B cell (primary cell): ENCODE results near the gene SRRM1. TPM values are rescaled to one million over a fixed set of nuclear protein-coding genes. Genes with fewer than 3 reads are reported as not detected.

Source experiments
- ATAC-seq: fragments of 200-7000 bp; cut with Tn5 transposase; one replicate; pipeline ENCODE4 v1.10.0; 2021; ENCODE audit warnings: low read depth, mild to moderate bottlenecking, moderate number of reproducible peaks, moderate library complexity
- CTCF ChIA-PET: fragments of 350-600 bp; sonication (Branson Sonifier 250); formaldehyde crosslinking; loops from one replicate; lab custom pipeline; 2021; ENCODE audit warnings: antibody characterized with exemption, inconsistent platforms; lab: Charles Lee
- POLR2A ChIA-PET: fragments of 350-600 bp; sonication (Branson Sonifier 250); formaldehyde crosslinking; loops from one replicate; lab custom pipeline; 2021; ENCODE audit warnings: antibody characterized with exemption; lab: Charles Lee
- DNase-seq: peaks from one replicate; pipeline ENCODE4 v3.0.0; 2013
- H2AFZ ChIP-seq: 2 replicates; pipeline ENCODE4 v1.6.1; 2012; ENCODE audit warnings: mild to moderate bottlenecking, low read depth, low read length; ENCODE audit not compliant: insufficient read depth, poor library complexity, severe bottlenecking
- H3K27ac ChIP-seq, 2 donors: 1 replicate in 1 of 2; 2 replicates in 1 of 2; pipeline ENCODE4 v1.5.1; 2012 to 2013; ENCODE audit warnings: low read length in 2 of 2, mild to moderate bottlenecking in 2 of 2, moderate library complexity in 1 of 2
- H3K27me3 ChIP-seq, 4 experiments: fragments of 200-600 bp in 1 of 4; sonication (generic) in 1 of 4; replicated peaks in 1 of 4; 1 replicate in 2 of 4; 2 replicates in 2 of 4; pipeline versions ENCODE4 v1.6.1 to v1.7.0; 2013 to 2016; ENCODE audit warnings: low read length in 3 of 4, mild to moderate bottlenecking in 2 of 4, mixed read lengths in 1 of 4, moderate library complexity in 1 of 4; ENCODE audit not compliant: insufficient read depth in 4 of 4, control insufficient read depth in 3 of 4; ENCODE audit errors: control extremely low read depth in 1 of 4
- H3K36me3 ChIP-seq, 2 experiments: replicated peaks in 1 of 2; 1 replicate in 1 of 2; 2 replicates in 1 of 2; pipeline versions ENCODE4 v1.6.1 to v1.7.1; 2013; ENCODE audit warnings: low read length in 1 of 2; ENCODE audit not compliant: insufficient read depth in 2 of 2, control insufficient read depth in 1 of 2; ENCODE audit errors: control extremely low read depth in 1 of 2, extremely low read depth in 1 of 2
- H3K4me1 ChIP-seq, 2 donors: fragments of 200-600 bp in 1 of 2; sonication (generic) in 1 of 2; 1 replicate in 1 of 2; 2 replicates in 1 of 2; pipeline versions ENCODE4 v1.5.1 to v1.6.1; 2013 to 2017; ENCODE audit warnings: low read length in 2 of 2; ENCODE audit not compliant: control insufficient read depth in 2 of 2, insufficient read depth in 2 of 2
- H3K4me2 ChIP-seq: replicated peaks from 2 replicates; pipeline ENCODE3; 2012; ENCODE audit warnings: mild to moderate bottlenecking, low read depth, low read length; ENCODE audit not compliant: poor library complexity, severe bottlenecking
- H3K4me3 ChIP-seq, 5 experiments: fragments of 200-600 bp in 1 of 5; sonication (generic) in 1 of 5; 1 replicate in 3 of 5; 2 replicates in 2 of 5; pipeline versions ENCODE4 v1.5.1 to v1.7.0; 2011 to 2016; ENCODE audit warnings: low read length in 4 of 5, mild to moderate bottlenecking in 4 of 5, low read depth in 2 of 5, control low read depth in 1 of 5, moderate library complexity in 1 of 5; ENCODE audit not compliant: insufficient read depth in 1 of 5; ENCODE audit errors: control extremely low read depth in 1 of 5, extremely low read depth in 1 of 5
- H3K79me2 ChIP-seq: fragments of 200-600 bp; sonication (generic); one replicate; pipeline ENCODE4 v1.6.0; 2016; ENCODE audit warnings: low read length; ENCODE audit not compliant: control insufficient read depth, insufficient read depth
- H3K9ac ChIP-seq: fragments of 200-600 bp; sonication (generic); 2 replicates; pipeline ENCODE4 v1.6.1; 2017; ENCODE audit warnings: mild to moderate bottlenecking, low read length, moderate library complexity
- H3K9me3 ChIP-seq, 3 donors: one replicate each; pipeline versions ENCODE4 v1.6.1 to v1.7.1; 2013; ENCODE audit warnings: low read length in 2 of 3; ENCODE audit not compliant: control insufficient read depth in 2 of 3, insufficient read depth in 1 of 3; ENCODE audit errors: control extremely low read depth in 1 of 3
- H4K20me1 ChIP-seq: 2 replicates; pipeline ENCODE4 v1.6.0; 2012; ENCODE audit warnings: mild to moderate bottlenecking, low read length; ENCODE audit not compliant: insufficient read depth, control insufficient read depth, poor library complexity, severe bottlenecking
- H3K27ac Mint-ChIP-seq: one replicate; pipeline ENCODE4 v1.8.0; 2021; ENCODE audit warnings: mixed read lengths
- H3K27me3 Mint-ChIP-seq: one replicate; pipeline ENCODE4 v1.8.0; 2021; ENCODE audit warnings: mixed read lengths
- H3K4me1 Mint-ChIP-seq: one replicate; pipeline ENCODE4 v1.8.0; 2021; ENCODE audit warnings: mixed read lengths
- H3K4me3 Mint-ChIP-seq: one replicate; pipeline ENCODE4 v1.8.0; 2021; ENCODE audit warnings: mixed read lengths
- H3K9me3 Mint-ChIP-seq: one replicate; pipeline ENCODE4 v1.8.0; 2022; ENCODE audit warnings: mixed read lengths; ENCODE audit not compliant: insufficient read depth
- CTCF ChIP-seq: fragments of 200-600 bp; IDR thresholded peaks from one replicate; pipeline ENCODE4 v1.8.0; 2022; ENCODE audit warnings: antibody characterized with exemption, mild to moderate bottlenecking
- EZH2 ChIP-seq: IDR thresholded peaks from 2 replicates; pipeline ENCODE4 v1.6.1; 2012; ENCODE audit warnings: borderline replicate concordance, low read depth, mild to moderate bottlenecking, moderate library complexity, low read length; ENCODE audit not compliant: insufficient read depth, poor library complexity, severe bottlenecking
- WGBS: methylation state at CpG from one replicate; pipeline ENCODE4 v1.1.5; 2013; ENCODE audit warnings: missing lambda C conversion rate; ENCODE audit not compliant: insufficient coverage; 5-methylcytosine and 5-hydroxymethylcytosine counted together
- intact Hi-C: fragments of 100-400 bp; cut with micrococcal nuclease; formaldehyde crosslinking; loops from one replicate; pipeline ENCODE4 v1.10.0; 2022
- polyA plus RNA-seq: library from polyadenylated mRNA; depleted of rRNA; stranded (reverse); fragments of >200 nt; gene quantifications from 2 replicates; pipeline ENCODE4 v1.2.3, GENCODE V29; 2012
- total RNA-seq, 2 donors: library from RNA; stranded (reverse); fragments of 120-200 nt in 1 of 2; gene quantifications; 1 replicate in 1 of 2; 2 replicates in 1 of 2; pipeline versions ENCODE4 v1.2.3 to v1.2.4, GENCODE V29; 2013 to 2022

Gene SRRM1
- total and polyA plus RNA-seq, 2 donors (not counting 1 experiment from before 2014, with no cell fraction given): 88.5 to 238 TPM

DNA sequence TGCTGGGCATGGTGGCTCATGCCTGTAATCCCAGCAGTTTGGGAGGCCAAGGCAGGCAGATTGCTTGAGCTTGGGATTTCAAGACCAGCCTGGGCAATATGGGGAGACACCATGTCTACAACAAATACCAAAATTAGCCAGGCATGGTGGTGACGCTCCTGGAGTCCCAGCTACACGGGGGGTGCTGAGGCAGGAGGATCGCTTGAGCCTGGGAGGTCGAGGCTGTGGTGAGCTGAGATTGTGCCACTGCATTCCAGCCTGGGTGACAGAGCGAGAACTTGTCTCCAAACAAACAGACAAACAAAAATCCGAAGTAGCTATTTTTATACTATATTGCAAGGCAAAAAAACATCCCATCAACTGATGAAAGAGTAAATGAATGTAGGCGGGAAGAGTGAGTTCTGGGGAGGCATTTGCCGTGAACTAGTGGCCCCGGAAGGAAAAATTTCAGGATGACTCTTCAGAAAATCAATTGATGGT lies 46.7 kb upstream of the SRRM1 start:
- H3K4me3 Mint-ChIP-seq: no peak overlapping the region
- WGBS: 90% methylated on average over 4 of the region's 9 CpGs
- Histone ChIP-seq H3K9me3 (peaks cover 0 to 1% (median 0%) of the 10 kb centered on the region in 3 donors), H3K27me3 (peaks cover 0 to 4% (median 0%) of the 10 kb centered on the region in 4 experiments), H3K4me2 (no peak overlapping the region), H2AFZ (no peak overlapping the region), H3K36me3 (no peaks in the 10 kb centered on the region), H3K4me3 (no peak overlapping the region), H3K4me1 (no peaks in the 10 kb centered on the region), H3K79me2 (no peaks in the 10 kb centered on the region), H3K27ac (no peak overlapping the region), H4K20me1 (no peaks in the 10 kb centered on the region), H3K9ac (no peak overlapping the region)
- POLR2A ChIA-PET: interaction anchor here (0.6 kb wide), 1 partner anchor 92 kb away, joined by 7 read pairs; no protein-coding TSS in a partner anchor
- CTCF ChIA-PET: interaction anchor here (1.3 kb wide), 1 partner anchor 9 kb away, joined by 8 read pairs; no protein-coding TSS in a partner anchor
- H3K4me1 Mint-ChIP-seq: no peaks in the 10 kb centered on the region
- DNase-seq (no peak), ATAC-seq (no peak)
- TF ChIP-seq CTCF (no peak), EZH2 (no peak)
- no peaks in the 10 kb centered on the region for H3K9me3 Mint-ChIP-seq
- H3K27ac Mint-ChIP-seq: no peak overlapping the region
- intact Hi-C loops: no loop called here
- H3K27me3 Mint-ChIP-seq: peaks cover 17% of the 10 kb centered on the region

DNA sequence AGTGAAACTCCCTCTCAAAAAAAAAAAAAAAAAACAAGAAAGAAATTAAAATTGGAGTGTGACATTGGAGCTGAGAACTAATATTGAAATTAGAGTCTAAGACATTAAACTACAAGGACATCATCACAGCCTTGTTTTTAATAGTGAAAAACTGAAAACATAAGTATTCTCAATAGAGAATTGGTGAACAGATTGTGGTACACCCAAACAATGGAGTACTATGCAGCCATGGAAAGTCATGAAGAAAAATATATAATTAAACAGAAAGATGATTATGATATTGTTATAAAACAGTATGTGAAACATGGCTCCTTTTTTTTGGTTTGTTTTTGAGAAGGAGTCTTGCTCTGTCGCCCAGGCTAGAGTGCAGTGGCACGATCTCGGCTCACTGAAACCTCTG lies 43.8 kb upstream of the SRRM1 start:
- Histone ChIP-seq H3K79me2 (no peaks in the 10 kb centered on the region), H3K9ac (no peak overlapping the region), H3K4me1 (no peaks in the 10 kb centered on the region), H3K27me3 (peaks cover 0 to 4% (median 0%) of the 10 kb centered on the region in 4 experiments), H2AFZ (no peak overlapping the region), H4K20me1 (no peaks in the 10 kb centered on the region), H3K4me2 (no peak overlapping the region), H3K9me3 (peaks cover 0 to 1% (median 0%) of the 10 kb centered on the region in 3 donors), H3K4me3 (no peak overlapping the region), H3K36me3 (no peaks in the 10 kb centered on the region), H3K27ac (no peak overlapping the region)
- Mint-ChIP-seq H3K4me1 (no peaks in the 10 kb centered on the region), H3K9me3 (no peaks in the 10 kb centered on the region), H3K27ac (no peak overlapping the region), H3K4me3 (no peak overlapping the region), H3K27me3 (peaks cover 16% of the 10 kb centered on the region)
- DNase-seq: no peak
- ATAC-seq: no peak
- ChIA-PET POLR2A (no interaction called here), CTCF (interaction anchor here (0.6 kb wide), 1 partner anchor 10 kb away, joined by 3 read pairs; no protein-coding TSS in a partner anchor)
- 100% methylated on average over 1 of the region's 3 CpGs for WGBS
- intact Hi-C loops: no loop called here
- TF ChIP-seq CTCF: no peak
- TF ChIP-seq EZH2: no peak
